ENCODE measurements around the gene LRRC74A. TPM values are rescaled to one million over a fixed set of nuclear protein-coding genes. Genes with fewer than 3 reads are reported as not detected.

LRRC74A gene
- polyA plus RNA-seq, 1 donor: 0.18 TPM

GRCh38 chr14:76846331-76847047, 20.3 kb downstream of the LRRC74A start:
- DNase-seq (ENCODE audit: low read depth): no peak

- DNase-seq (ENCODE audit: low read depth): no peak
Measured at GRCh38 chr14:76848879-76849278, 22.7 kb downstream of the LRRC74A start.

GRCh38 chr14:76855066-76855465, 28.9 kb downstream of the LRRC74A start:
- no peak for DNase-seq (ENCODE audit: low read depth)

DNA sequence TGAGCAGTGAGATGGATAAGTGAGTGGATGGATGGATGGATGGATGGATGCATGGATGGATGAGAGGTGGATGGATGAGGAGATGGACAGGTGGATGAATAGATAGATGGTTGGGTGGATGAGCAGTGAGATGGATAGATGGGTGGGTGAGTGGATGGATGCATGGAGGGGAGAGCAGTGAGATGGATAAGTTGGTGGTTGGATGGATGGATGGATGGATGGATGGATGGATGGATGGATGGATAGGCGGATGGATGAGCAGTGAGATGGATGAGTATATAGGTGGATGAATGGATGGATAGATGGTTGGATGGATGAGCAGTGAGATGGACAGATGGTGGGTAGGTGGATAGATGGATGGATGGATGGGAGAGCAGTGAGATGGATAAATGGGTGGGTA, 30.6 kb downstream of the LRRC74A start:
- DNase-seq (ENCODE audit: low read depth): no peak

DNA sequence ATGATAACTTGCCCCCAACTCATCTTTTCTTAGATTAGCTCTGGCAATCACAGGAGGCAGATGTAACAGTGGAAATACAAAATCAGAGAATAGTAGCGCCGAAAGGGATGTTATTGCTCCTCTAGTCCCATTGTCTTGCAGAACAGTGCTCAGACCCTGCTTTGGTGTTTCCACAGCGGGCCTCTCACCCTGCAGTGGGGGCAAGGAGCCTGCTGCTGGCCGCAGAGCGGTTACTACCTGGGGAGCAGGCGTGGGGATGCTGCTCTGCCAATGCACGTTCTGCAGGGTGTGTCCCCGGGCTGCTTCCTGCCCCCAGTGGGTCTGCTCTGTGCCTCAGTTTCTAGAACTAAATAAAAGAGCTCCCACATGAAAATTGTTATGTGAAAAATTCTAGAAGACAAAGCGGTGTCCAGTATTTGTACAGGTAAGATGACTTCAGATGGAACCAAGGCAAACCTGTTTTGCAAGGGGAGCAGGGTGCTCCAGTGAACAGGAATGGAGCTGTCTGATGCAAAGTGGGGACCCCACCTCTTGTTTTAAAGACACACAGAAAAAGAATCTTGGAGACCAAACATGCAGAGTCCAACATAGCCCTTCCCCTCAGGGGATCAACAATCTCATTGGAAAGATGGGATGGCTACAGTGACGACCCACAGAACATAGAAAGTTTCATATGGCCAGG, 35.5 kb downstream of the LRRC74A start:
- DNase-seq (ENCODE audit: low read depth): no peak

- no peak for DNase-seq (ENCODE audit: low read depth)
Measured at GRCh38 chr14:76862546-76863282, 36.5 kb downstream of the LRRC74A start.

GRCh38 chr14:76863724-76864407, 37.7 kb downstream of the LRRC74A start:
- no peak for DNase-seq (ENCODE audit: low read depth)

DNA sequence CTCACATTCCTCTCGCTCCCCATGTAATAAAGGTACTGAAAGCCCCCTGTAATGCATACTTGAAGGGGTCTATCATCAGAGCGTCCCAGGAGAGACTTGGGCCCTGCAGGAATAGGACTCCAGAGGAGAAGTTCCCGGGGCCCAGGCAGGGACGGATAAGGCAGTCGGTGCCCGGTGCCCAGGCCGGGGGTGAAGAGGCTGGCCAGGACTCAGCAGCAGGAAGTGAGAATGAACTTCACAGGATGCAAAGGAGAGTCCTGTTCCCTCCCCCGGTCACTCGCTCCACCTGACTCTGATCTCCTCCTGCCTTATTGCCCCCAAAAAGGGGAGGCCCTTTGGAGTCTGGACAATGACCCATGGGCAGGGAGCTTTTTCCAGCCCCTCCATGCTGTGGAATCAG, 40.2 kb downstream of the LRRC74A start:
- no peak for DNase-seq (ENCODE audit: low read depth)

GRCh38 chr14:76867516-76868453, 41.6 kb downstream of the LRRC74A start:
- no peak for DNase-seq (ENCODE audit: low read depth)

DNA sequence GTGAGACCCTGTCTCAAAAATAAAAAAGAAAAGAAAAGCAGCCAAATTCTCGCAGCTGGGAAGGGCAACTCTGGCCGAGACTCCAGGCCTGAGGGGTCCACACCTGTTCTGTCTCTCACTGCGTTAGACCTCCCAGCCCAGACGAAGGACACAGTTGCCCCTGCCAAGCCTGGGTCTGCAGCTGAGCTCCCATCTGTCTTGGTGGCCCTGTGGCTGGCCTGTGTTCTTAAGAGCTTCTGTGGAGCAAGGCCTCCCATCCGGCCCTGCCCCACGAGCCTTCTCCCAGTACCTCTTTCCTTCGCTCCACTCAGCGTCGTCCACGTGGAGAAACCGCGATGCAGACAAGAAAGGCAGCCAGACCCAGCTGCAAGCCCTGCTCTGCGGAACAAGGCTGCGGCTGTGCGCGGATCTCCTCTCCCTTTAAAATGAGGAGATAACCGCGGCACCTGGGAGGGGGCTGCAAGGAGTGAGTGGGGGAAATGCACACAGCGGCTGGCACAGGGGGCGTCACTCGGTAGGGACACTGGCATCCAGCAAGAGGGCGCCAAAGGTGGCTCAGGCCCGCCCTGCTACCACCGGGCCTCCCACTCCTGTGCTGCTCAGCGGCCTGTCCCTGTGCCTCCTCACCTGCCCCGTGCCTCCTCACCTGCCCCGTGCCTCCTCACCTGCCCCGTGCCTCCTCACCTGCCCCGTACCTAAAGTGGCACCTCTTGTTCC, 42.4 kb downstream of the LRRC74A start:
- DNase-seq (ENCODE audit: low read depth): no peak

- DNase-seq (ENCODE audit: low read depth): no peak
Measured at GRCh38 chr14:76870166-76870565, 44.0 kb downstream of the LRRC74A start.

- no peak for DNase-seq (ENCODE audit: low read depth)
Measured at GRCh38 chr14:76872796-76873432, 46.7 kb downstream of the LRRC74A start.

DNA sequence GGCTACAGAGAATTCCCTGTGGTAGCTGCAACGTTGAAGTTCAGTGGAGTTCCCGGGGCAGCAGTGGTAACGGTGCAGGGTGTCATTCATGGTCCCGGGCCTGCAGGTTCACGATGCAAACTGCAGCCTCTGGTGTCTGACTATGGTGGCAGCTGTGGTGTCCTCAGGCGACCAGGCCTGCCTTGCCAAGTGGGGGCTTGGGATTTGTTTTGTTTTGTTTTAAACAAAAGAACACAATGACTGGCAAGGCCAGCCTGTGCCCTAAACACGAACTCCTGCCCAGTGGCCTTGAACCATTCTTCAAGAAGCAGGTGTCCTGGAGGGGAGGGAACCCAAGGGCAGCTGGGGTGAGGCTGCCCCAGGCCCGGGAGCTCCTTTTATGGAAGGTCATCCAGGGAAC, 48.5 kb downstream of the LRRC74A start:
- no peak for DNase-seq (ENCODE audit: low read depth)

DNA sequence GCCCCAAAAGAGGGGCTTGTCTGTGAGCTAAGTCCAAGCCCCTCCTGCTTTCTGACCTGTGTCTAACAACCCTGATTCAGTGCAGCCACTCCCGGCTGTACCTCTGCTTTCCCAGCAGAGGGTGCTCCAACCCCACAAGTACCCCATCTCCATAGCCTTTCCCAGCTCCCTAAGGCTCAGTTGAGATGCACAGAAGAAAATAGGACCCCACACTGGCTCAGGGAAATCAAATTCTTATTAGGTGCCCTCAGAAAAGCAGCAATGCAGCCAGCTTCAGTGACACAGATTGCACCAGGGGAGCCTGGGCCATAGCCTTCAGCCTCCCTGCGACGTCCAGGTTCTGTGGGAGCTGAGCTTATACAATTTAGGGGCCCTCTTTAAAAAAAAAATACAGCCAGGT, 49.9 kb downstream of the LRRC74A start:
- DNase-seq (ENCODE audit: low read depth): no peak

DNA sequence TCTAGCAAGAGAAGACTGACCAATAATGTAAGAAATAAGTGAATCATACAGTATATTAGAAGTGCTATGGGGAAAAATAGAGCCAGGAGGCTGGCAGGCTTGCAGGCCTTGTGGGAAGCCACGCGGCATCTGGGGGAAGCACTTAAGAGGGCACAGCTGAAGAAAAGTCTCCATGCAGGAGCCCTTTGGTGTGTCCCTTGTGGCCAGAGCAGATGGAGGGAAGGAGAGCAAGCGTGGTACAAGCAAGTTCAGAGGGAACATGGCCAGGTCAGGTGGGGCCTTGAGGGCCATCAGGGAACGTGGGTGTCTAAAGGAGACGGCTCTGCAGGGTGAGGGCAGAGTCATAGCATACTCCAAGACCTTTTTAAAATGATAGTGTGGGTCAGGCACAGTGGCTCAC, 51.7 kb downstream of the LRRC74A start:
- DNase-seq (ENCODE audit: low read depth): no peak

GRCh38 chr14:76880449-76880848, 54.2 kb downstream of the LRRC74A start:
- no peak for DNase-seq (ENCODE audit: low read depth)

- DNase-seq (ENCODE audit: low read depth): no peak
Measured at GRCh38 chr14:76881348-76881747, 55.1 kb downstream of the LRRC74A start.

DNA sequence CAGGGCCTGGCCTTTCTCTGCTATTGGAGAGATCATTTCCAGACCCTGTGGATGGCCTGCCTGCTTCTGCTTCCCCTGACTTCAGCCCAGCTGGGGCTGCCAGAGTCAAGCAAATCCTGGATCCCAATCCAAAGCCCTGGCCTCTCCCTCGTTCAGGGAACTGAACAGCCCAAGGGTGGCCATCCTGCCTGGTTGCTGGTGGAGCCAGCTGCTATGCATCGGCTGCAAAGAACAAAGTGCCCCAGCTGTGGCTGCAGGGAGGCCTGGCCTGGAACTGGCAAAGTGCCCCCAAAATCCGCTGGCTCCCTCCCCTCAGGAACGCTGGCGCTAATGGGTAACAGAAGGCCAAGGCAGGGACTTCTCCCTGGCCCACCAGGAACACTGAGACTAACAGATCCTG, 56.4 kb downstream of the LRRC74A start:
- no peak for DNase-seq (ENCODE audit: low read depth)

DNA sequence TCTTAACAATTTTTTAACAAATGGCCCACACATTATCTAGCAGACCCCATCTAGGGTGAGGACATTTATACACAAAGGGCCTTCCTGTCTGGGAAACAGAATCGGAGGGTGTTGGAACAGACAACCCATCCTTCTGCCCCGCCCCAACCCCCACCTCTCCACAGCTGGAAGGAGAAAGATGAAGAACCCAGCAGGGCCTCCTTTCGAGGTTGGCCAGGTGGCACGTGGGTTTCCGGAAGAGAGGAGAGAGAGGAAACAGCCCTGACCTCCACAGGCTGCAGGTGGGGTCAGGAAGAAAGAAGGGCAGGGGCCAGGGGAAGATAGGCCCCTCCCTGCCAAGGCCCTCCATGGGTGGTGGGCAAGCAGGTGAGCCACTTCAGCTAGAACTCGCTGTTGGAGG, 57.2 kb downstream of the LRRC74A start:
- DNase-seq (ENCODE audit: low read depth): no peak

GRCh38 chr14:76884394-76884793, 58.2 kb downstream of the LRRC74A start:
- no peak for DNase-seq (ENCODE audit: low read depth)
